NCI-H82 treated with DMSO at 0.1 percent for 48 hours (cell line): ENCODE data around the gene ZCWPW1.
A peak's percentile ranks its signal among the peaks of the same experiment; 100 is the strongest.

Experiments
- DNase-seq: peaks from one replicate; lab custom pipeline; 2025; ENCODE audit not compliant: unreplicated experiment; lab: John Stamatoyannopoulos, UW

ZCWPW1 gene

DNA sequence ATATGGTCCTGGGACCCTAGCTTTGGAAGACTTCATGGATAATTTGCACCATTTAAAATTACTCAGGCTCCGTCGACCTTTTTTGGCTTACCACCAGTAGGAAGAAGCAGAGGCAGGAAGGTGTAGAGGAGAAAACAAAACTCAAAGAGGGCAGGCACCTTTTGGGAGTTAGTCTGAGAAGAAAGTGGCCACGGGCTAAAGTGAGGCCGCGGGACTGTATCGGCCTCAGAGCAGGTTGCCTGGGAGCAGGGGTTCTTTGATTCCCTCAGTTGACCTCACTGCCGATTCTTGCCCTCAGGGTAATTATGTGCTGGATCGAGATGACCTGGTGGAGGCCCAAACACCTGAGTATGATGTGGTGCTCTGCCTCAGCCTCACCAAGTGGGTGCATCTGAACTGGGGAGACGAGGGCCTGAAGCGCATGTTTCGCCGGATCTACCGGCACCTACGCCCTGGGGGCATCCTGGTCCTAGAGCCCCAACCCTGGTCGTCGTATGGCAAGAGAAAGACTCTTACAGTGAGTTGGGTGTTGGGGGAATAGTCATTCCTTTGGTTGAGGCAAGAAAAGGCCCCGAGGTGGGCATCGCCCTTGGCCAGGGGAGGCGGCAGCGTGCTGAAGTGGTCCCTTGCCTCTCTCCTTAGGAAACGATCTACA lies 4.2 kb upstream of the ZCWPW1 start:
- no peak for DNase-seq

DNA sequence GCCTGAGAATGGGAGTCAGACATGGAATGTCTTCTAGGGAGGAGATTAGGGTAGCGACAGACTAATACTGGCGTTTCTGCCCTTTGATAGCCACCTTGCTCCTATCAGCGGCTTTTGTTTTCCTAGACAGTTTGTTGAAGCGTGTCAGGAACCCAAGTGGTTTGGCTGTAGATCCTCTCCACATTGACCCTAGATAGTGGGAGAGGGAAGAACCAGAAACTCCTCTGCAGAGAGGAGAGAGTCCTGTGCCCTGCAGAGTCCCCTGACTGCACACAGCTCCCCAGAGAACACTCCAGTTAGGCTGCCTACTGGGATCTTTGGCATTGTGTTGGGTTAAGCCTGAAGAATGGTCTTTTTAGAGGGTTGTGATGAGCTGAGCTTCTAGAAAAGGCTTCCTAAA lies 3.5 kb upstream of the ZCWPW1 start:
- no peak for DNase-seq

DNA sequence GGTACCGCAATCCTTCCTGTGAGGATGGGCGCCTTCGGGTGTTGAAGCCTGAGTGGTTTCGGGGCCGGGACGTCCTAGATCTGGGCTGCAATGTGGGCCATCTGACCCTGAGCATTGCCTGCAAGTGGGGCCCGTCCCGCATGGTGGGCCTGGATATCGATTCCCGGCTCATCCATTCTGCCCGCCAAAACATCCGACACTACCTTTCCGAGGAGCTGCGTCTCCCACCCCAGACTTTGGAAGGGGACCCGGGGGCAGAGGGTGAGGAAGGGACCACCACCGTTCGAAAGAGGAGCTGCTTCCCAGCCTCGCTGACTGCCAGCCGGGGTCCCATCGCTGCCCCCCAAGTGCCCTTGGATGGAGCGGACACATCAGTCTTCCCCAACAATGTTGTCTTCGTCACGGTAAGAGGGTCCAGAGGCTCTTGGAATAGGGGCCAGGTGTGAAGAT lies 2.8 kb upstream of the ZCWPW1 start:
- no peak for DNase-seq

DNA sequence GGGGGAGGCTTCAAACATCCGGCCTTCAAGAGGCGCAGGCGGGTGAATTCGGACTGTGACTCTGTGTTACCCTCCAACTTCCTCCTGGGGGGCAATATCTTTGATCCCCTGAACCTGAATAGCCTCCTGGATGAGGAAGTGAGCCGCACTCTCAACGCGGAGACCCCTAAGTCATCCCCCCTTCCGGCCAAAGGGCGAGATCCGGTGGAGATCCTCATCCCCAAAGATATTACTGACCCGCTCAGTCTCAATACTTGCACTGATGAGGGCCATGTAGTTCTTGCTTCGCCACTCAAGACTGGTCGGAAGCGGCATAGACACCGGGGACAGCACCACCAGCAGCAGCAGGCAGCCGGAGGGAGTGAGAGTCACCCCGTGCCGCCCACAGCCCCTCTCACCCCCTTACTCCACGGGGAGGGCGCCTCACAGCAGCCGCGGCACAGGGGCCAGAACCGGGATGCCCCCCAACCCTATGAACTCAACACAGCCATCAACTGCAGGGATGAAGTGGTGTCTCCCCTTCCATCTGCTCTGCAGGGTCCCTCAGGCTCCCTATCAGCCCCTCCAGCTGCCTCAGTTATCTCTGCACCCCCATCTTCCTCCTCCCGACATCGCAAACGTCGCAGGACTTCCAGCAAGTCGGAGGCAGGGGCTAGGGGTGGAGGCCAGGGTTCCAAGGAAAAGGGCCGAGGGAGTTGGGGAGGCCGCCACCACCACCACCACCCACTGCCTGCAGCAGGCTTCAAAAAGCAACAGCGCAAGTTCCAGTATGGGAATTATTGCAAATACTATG lies 2.2 kb upstream of the ZCWPW1 start:
- no peak for DNase-seq

DNA sequence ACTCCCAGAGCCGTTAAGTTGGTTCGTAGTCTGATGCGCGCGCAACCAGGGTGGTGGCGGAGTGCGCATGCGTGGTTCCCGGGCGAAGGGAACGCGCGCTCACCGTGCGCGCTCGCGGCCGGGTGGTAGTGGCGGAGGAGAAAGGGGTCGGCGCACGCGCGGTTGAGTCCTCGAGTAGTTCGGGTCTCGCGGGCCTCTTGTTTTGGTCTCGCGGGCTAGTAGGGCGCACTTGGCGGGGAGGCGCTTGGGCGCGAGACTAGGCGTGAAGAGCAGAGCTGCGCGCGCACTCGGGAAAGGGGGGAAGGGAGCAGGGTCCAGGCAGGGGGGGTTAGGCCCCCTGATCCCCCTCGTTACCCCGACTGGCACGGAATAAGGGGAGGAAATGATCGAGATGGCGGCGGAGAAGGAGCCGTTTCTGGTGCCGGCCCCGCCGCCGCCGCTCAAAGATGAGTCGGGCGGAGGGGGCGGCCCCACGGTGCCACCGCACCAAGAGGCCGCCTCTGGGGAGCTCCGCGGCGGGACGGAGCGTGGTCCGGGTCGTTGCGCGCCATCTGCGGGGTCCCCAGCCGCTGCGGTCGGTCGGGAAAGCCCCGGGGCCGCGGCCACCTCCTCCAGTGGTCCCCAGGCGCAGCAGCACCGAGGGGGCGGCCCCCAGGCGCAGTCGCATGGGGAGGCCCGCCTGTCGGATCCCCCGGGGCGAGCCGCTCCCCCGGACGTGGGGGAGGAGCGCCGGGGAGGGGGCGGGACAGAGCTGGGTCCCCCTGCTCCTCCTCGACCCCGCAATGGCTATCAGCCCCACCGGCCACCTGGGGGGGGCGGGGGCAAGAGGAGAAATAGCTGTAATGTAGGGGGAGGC lies 1.4 kb upstream of the ZCWPW1 start, which contains the start of gene MEPCE:
TSS of gene MEPCE (plus strand) at position 195 of the 856 bp plus-strand sequence. CDS start at position 383, 188 bp downstream.
- peak; percentile 84 for DNase-seq

DNA sequence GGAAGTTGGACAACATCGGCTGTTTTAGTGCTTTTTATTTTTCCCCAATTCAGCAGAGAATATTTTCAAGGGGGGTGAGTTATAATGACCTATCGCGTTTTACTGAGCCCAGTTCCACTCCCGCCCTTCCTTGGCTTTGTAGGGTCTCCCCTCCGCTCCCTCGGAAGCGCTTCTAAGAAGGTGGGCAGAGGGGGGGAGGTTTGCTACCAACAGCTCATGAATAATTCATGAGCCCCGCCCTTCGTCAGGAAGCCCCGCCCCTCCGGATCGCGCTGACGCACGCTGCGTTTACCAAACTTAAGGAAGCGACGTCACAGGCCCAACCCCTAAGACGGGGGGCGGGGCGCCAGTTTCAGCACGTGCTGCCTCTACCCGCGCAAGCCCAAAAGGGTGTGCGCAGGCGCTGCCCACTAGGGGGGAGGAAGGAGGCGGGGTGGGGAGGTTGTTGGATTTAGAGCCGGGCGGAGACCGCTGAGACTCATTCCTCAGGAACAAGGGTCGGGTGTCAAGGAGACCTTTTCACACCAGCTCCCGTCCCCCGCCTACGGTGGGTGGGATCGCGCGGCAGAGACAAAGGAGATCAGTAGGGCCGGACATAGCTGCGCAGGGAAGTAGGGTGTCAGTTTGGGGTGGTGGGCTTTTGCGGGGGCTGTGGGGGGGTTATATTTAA lies 599 bp upstream of the ZCWPW1 start:
- peak; percentile 97 for DNase-seq

DNA sequence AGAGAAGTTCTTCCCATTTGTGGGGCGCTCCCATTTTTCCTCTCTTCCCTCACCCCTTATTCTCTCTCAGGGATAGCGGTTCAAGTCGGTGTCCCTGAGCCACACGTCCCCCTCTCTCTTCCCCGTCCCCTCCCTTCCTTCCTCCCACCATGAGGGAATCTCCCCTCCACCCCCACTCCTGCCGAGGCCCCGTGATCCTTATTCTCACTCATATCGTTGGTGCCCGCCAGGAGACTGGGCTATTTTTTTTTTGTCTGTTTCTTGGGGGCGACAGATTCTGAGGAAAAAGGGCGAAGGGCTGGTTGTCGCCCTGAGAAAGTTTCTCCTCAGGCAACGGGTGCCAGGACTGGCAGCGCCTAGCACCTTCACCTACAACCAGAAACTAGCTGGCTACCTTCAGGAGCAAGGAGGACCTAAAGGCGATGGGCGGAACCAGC lies 723 bp downstream of the ZCWPW1 start:
- no peak for DNase-seq

DNA sequence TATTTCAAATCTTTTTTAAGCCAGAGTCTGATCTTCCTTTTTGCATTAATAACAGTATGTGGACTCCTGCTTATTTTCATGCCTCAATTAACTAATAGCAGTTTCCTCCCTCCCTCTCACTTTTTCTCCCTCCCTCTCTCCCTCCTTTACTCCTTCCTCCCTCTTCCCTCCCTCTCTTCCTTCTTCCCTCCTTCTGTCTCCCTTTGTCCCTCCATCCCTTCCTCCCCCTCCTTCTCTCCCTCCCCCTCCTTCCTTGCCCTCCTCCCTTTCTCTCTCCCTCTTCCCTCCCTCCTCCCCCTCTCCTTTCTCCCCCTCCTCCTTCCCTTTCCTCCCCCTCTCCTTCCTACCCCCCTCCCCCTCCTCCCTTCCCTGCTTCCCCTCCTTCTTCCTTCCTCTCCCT lies 2.0 kb downstream of the ZCWPW1 start:
- DNase-seq, result no peak

DNA sequence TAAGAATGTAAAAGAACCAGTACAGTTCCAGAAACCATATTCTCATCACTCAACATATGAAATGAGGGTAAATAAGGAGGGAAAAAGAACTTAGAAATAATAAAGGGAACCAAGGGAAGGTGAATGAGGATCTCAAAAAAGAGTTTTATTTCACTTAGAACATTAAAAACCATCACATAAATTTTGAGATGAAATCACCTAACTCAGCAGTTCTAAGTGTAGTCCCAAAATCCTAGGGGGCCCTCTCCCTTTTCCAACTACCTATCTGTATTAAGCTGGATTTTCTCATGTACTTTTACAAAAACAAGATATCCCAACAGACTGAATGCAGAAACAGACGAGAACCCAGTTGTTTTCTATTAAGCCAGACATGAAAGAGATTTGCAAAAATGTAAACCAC lies 3.2 kb downstream of the ZCWPW1 start:
- DNase-seq, result no peak

DNA sequence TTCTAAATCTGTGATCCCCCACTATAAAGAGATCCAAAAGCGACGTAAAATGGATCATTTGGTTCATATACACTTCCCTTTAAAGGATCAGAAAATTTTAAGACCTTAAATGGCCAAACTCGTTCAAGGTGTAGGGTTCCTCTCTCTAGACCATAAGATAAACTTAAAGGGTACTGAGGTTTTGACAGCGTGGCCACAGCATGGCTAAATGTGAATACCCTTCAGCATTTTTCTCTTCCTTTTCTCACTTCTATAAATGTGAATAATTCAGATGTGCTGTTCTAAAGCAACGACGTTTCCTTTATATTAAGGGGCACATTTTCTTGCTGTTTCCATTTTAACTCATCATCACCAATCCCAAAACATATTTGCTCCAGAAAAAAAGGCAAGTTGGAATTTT lies 5.2 kb downstream of the ZCWPW1 start:
- DNase-seq, result no peak

DNA sequence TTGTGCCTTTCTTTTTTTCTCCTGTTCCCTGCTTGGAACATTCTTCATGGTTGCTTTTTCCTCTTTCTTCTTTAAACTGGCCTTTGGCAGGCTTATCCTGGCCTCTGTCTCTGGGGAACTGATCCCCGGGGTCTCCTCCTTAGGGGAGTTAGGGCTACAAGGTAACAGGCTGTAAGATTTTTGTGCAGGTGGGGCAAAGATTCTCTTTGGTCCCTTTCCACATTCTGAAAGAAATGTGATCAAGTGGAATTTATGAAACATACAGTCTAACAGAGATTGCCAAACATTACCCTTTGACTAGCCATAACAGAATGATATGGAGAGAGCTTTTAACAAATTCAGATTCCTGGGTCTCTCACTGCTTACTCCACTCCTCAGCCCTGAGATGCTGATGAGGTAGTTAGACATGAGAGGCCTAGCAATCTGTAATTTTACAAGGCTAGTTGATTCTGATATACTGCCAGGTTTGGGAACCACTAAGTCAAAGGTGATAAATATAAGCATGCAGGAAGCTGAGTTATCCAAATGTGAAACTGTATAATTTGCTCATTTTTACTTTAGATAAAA lies 8.8 kb downstream of the ZCWPW1 start:
- DNase-seq, result no peak

DNA sequence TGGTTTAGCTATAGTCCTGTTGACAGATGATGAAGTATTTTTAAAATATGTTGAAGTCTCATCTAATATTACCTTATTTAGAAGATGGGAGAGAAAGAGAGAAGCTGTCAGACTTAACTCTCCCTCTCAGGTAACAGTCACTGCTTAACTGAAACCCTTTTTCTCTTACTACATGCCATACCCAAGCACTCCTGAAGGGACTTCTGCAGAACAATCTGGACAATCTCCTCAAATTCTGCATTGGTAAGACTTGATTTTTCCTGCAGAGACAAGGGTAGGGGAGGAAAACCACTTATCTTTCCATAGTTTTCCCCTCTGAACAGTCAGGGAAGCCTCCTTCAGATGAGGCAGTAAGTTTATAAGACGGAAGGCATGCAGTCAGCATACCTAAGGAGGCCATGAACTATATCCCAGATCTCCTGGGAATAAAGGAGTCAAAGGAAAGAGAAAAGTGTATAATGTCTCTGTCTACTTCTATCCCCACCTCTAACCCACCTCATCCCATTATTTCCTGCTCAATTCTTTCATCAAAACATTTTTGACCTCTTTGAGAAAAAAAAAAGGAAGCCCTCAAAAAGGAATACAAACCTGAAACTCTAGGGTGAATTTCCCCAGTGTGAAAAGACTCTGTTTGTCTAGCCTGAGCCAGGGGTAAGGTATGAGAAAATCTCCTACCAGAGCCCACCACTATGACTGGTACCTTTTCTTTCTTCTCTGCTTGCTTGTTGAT lies 9.4 kb downstream of the ZCWPW1 start:
- no peak for DNase-seq

DNA sequence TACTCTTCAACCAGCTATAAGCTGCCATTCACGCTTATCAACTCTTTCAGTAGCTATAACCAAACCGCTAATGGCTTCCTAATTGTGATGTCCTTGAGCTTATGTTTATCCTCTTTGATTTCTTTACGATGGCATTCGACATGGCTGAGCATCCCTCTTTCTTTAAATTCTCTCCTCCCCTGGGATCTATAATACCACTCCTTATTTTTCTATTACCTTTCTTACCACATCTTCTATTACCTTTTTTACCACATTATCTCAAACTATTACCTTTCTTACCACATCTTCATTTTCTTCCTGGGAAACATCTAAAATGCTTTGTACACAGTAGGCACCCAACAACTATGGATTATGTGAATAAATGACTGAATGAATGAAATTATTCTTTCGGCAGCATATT lies 13.1 kb downstream of the ZCWPW1 start:
- no peak for DNase-seq

DNA sequence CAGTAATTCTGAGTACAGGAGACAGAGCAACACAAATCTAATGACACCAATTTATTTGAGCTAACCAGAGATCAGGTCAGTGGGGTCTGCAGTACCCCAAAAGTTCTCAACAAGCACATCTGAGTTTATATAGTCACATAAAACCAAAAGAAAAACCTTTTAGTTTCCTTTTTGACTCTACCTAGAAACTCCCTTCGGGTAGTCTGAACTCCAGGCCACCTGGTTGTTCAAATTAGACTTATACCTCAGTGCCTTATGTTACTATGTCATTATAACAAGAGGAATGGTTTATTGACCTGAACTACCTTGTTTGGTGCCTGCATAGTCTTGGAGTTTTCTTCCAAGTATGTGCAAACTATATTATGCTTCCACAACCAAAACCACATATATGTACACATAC lies 14.6 kb downstream of the ZCWPW1 start:
- DNase-seq, result no peak

DNA sequence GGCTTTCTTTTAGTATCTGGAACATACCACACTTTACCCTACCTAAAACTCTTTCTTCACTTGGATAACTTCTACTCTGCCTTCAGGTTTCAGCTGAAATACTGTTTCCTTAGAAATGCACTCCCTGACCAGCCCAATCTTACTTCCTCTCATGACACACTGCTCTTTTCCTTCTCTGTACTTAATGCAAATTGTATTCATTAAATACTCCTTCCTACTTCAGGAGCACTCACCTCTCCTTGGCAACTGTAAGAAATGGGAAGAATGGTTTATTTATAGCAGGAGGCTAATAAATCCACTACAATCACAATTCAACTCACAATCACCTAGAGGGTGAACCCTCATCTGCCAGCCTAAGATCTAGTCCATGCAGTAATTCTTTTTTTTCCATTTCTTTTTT lies 15.2 kb downstream of the ZCWPW1 start:
- DNase-seq, result no peak

DNA sequence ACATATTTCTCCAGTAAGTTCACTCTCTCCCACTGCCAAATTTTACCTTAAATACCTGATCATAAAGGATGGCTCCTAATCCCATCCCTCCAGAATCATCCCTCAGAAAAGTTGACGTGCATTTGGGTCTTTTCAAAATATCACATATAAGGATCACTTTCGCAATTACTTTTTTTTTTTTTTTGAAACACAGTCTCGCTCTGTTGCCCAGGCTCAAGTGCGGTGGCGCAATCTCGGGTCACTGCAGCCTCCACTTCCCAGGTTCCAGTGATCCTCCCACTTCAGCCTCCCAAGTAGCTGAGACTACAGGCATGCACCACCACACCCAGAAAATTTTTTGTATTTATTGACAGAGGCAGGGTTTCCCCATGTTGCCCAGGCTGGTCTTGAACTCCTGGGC lies 17.4 kb downstream of the ZCWPW1 start:
- no peak for DNase-seq

DNA sequence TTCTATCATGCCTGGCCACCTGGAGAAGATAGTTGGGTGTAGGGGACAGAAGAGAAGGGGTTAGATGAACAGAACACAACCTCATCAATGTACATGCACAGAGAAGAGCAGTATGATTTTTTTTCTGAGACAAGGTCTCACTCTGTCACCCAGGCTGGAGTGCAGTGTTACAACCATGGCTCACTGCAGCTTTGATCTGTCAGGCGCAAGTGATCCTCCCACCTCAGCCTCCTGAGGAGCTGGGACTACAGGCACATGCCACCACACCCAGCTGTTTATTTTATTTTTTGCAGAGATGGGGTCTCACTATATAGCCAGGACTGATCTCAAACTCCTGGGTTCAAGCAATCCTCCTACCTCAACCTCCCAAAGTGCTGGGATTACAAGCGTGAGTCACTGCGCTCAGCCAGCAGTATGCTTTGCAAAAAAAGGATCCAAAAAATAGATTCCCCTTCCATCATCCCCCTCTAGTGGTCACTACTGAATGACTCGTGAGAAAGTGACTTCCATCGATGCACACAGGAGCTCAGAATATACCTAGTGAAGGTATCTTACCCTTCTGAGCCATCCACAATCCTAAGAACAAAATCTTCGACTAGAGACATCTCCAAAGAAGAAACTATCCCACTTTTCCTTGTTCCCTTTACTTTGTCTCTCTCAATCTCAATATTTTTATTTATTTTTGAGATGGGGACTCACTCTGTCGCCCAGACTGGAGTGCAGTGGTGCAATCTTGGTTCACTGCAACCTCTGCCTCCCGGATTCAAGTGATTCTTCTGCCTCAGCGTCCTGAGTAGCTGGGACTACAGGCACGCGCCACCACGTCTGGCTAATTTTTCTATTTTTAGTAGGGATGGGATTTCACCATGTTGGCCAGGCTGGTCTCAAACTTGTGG lies 21.0 kb downstream of the ZCWPW1 start:
- DNase-seq, result peak; percentile 58

DNA sequence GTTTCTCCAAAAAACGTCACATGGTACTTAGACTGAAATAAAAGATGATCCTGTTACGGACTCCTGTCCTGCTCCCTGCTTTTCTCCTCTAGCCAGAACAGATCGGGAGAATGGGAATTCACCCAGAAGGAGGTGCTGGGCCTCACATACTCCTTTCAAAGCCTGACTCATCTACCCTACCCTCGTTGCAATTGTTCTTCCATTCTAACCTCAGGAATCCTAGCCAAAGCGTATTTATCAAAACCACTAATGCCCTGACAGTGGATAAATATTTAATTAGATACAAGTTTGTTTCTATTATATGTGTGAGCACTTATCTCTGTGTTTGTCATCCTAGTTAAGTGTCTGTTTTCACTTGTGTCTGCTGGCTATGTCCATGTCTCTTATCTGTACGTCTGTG lies 21.7 kb downstream of the ZCWPW1 start:
- no peak for DNase-seq

DNA sequence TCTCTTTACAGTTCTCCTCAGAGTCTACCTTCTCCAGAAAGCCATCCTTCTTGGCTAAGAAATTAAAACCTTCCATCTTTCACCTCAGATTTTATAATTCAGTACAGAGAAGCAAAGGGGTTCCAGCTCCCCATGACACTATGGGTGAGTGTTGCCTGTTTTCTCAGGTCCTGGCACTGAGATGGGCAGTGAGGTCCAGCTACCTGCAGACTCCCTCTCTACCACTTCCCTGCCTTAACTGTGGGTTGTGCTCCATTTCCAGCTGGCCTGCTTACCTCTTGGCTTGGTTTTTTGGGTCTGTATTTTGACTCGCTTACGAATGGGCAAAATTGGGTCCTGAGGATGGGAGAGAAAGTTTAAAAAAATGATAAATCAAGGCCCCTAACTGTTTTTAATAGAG lies 26.3 kb downstream of the ZCWPW1 start:
- no peak for DNase-seq
